Liver (tissue), 3 donors: ENCODE data around the gene ADRA2A.

Experiments
- ATF3 ChIP-seq: IDR thresholded peaks from 2 replicates; pipeline ENCODE4 v1.6.1; 2016; ENCODE audit warnings: antibody characterized with exemption
- FOXA1 ChIP-seq: IDR thresholded peaks from 2 replicates; pipeline ENCODE4 v1.6.1; 2016; ENCODE audit warnings: antibody characterized with exemption
- RAD21 ChIP-seq, 2 donors: IDR thresholded peaks; 2 replicates each; pipeline ENCODE4 v1.6.1; 2016; ENCODE audit warnings: antibody characterized with exemption in 2 of 2, mild to moderate bottlenecking in 2 of 2
- TAF1 ChIP-seq: conservative IDR thresholded peaks from 2 replicates; pipeline ENCODE4 v1.6.1; 2016; ENCODE audit warnings: antibody characterized with exemption, mild to moderate bottlenecking
- YY1 ChIP-seq: IDR thresholded peaks from 2 replicates; pipeline ENCODE4 v1.6.1; 2016; ENCODE audit warnings: antibody characterized with exemption, mild to moderate bottlenecking
- TF ChIP-seq, protein P1 (sequence below): fragments of 150-350 bp; IDR thresholded peaks from 2 replicates; pipeline ENCODE4 v1.5.1; 2017; ENCODE audit warnings: improper control_type of control experiment, low read depth, low read length; ENCODE audit not compliant: missing input control
- TF ChIP-seq, protein P2 (sequence below): IDR thresholded peaks from 2 replicates; pipeline ENCODE4 v1.6.1; 2016; ENCODE audit warnings: antibody characterized with exemption, mild to moderate bottlenecking
- donor health status: healthy.
- donor health status: healthy.

- no peak for TF ChIP-seq RAD21 (IDR thresholded peaks at IDR 0.05)
- TF ChIP-seq TAF1 = no peak
- TF ChIP-seq, protein P1, sequence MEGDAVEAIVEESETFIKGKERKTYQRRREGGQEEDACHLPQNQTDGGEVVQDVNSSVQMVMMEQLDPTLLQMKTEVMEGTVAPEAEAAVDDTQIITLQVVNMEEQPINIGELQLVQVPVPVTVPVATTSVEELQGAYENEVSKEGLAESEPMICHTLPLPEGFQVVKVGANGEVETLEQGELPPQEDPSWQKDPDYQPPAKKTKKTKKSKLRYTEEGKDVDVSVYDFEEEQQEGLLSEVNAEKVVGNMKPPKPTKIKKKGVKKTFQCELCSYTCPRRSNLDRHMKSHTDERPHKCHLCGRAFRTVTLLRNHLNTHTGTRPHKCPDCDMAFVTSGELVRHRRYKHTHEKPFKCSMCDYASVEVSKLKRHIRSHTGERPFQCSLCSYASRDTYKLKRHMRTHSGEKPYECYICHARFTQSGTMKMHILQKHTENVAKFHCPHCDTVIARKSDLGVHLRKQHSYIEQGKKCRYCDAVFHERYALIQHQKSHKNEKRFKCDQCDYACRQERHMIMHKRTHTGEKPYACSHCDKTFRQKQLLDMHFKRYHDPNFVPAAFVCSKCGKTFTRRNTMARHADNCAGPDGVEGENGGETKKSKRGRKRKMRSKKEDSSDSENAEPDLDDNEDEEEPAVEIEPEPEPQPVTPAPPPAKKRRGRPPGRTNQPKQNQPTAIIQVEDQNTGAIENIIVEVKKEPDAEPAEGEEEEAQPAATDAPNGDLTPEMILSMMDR = no peak
- TF ChIP-seq, protein P2, sequence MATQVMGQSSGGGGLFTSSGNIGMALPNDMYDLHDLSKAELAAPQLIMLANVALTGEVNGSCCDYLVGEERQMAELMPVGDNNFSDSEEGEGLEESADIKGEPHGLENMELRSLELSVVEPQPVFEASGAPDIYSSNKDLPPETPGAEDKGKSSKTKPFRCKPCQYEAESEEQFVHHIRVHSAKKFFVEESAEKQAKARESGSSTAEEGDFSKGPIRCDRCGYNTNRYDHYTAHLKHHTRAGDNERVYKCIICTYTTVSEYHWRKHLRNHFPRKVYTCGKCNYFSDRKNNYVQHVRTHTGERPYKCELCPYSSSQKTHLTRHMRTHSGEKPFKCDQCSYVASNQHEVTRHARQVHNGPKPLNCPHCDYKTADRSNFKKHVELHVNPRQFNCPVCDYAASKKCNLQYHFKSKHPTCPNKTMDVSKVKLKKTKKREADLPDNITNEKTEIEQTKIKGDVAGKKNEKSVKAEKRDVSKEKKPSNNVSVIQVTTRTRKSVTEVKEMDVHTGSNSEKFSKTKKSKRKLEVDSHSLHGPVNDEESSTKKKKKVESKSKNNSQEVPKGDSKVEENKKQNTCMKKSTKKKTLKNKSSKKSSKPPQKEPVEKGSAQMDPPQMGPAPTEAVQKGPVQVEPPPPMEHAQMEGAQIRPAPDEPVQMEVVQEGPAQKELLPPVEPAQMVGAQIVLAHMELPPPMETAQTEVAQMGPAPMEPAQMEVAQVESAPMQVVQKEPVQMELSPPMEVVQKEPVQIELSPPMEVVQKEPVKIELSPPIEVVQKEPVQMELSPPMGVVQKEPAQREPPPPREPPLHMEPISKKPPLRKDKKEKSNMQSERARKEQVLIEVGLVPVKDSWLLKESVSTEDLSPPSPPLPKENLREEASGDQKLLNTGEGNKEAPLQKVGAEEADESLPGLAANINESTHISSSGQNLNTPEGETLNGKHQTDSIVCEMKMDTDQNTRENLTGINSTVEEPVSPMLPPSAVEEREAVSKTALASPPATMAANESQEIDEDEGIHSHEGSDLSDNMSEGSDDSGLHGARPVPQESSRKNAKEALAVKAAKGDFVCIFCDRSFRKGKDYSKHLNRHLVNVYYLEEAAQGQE = no peak
- no peak for TF ChIP-seq YY1
- no peak for TF ChIP-seq ATF3
- TF ChIP-seq FOXA1 = no peak
These were observed 11.2 kb downstream of the ADRA2A start for GRCh38 chr10:111087968-111088505.
